Activated CD8-positive, alpha-beta memory T cell treated with anti-CD3 and anti-CD28 coated beads, Interleukin-2, amount 50 U/mL, for 4 hours (primary cell): Measurements from ENCODE around the gene ABCF2.

ENCODE experiments used
- DNase-seq: peaks from one replicate; pipeline ENCODE4 v3.0.0-alpha.2; 2020

ABCF2 gene

DNA sequence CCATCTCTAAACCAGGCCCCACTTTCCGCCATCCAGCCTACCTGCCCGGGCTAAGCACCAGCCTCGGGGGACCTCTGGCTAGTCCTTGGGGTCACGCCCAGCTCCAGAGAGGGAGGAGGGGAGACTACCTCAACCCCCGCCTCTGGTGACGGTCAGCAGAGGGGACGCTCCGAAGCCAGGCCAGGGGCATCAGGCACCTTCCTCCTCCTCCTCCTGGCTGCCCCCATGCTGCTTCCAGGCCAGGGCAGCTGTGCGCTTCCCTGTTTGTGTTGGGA, 25.5 kb upstream of the ABCF2 start:
- no peak for DNase-seq

- DNase-seq, result peak; percentile 53
Observed at GRCh38 chr7:151251689-151252560, 24.9 kb upstream of the ABCF2 start.

GRCh38 chr7:151251328-151251688, 24.3 kb upstream of the ABCF2 start:
- peak; percentile 44 for DNase-seq

- DNase-seq, result no peak
Observed at GRCh38 chr7:151250181-151251132, 23.5 kb upstream of the ABCF2 start.

GRCh38 chr7:151249732-151250072, 22.7 kb upstream of the ABCF2 start:
- DNase-seq, result no peak

GRCh38 chr7:151249034-151249731, 22.2 kb upstream of the ABCF2 start:
- no peak for DNase-seq

DNA sequence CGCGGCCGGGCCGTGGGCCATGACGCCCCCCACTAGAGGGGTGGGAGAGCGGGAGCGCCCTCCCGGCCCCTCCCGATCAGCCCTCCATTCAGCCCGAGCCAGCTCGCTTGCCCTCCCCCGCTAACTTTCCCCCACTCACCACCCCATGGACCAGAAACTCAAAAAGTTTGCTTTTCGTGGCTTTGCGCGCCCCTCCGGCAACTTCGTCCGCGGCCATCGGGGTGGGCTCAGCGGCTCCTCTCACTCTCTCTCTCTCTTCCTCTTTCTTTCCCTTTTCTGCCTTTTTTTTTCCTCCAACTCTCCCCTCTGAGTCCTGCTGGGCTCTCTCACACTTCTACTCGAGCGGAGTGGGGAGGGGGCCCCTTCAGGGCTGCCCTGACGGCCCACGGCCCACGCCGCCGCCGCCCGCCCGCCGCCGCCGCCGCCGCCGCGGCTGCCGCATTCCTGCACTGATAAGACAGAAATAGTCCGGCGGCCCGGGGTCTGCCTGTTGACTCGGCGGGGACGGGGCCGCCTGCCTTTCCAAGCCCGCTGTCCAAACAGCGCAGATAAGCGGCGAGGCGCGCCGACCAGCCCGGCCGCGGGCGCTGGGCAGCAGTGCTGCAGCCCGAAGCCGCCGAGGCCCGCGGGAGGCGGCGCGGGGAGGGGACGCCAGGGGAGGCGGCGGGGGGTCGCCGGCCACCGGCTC, 21.5 kb upstream of the ABCF2 start, which contains the start of gene SMARCD3:
Gene SMARCD3, minus strand, starts transcription at position 349 of the 688 bp plus-strand sequence. Its CDS starts 132 bp downstream, at position 217.
- peak; percentile 56 for DNase-seq

- DNase-seq, result no peak
Observed at GRCh38 chr7:151247611-151248345, 20.8 kb upstream of the ABCF2 start.

- no peak for DNase-seq
Observed at GRCh38 chr7:151246851-151247580, 20.0 kb upstream of the ABCF2 start.

GRCh38 chr7:151246102-151246850, 19.3 kb upstream of the ABCF2 start:
- no peak for DNase-seq

DNA sequence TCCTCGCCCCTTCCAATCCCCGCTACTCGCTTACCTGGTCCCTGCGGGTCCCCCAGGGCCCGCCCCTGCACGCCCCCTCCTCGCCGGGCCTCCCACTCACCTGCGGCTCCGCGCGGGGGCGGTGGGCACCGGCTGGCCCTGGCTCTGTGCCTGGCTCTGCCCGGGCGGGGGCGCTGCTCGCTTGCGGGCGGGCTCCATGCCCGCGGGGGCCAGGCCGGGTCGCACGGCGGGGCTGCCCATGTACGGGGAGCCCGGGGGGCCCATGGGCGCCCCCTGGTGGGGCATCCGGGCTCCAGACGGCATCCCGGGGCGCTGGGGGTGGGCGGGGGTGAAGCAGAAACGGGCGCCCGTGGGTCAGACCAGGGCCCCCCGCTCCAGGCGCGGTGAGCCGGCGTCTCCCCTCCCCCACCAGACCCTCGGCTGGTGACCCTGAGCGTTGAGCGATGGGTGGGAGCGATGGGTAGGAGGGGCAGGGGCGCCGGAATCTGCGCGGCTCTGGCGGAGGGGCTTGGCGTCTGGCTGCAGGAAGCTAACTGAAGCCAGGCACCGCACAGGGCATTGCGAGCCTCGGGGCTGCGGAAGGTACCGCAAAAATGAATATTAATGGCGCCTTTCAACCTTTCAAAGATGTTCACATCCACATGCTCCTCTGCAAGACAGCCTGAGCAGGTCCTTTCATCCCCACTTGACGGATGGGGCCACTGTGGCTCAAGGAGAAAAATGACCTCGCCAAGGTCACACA, 18.5 kb upstream of the ABCF2 start:
- peak; percentile 72 for DNase-seq

DNA sequence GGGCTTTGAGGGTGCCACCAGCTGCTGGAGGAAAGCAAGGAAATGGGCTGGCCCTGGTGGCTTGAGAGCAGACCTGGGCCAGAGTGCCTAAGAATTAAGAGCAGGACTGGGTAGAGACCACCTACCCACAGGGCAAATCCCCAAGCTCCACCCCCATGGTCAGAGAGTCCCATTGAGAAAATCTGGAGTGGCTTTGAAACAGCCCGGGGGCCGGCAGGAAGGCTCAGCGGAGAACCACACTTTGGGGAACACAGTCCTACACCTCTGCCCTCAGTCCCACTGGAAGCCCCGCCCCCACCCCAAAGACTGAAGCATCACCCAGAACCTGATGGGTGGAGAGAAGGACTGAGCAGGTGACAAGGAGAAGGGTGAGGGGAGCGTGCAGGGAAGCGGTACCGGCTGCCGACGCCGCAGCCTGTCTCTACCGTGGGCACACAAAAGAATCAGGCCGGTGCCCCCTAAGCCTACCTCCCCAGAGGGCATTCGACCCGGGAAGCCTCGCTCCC, 17.9 kb upstream of the ABCF2 start:
- DNase-seq, result no peak

DNA sequence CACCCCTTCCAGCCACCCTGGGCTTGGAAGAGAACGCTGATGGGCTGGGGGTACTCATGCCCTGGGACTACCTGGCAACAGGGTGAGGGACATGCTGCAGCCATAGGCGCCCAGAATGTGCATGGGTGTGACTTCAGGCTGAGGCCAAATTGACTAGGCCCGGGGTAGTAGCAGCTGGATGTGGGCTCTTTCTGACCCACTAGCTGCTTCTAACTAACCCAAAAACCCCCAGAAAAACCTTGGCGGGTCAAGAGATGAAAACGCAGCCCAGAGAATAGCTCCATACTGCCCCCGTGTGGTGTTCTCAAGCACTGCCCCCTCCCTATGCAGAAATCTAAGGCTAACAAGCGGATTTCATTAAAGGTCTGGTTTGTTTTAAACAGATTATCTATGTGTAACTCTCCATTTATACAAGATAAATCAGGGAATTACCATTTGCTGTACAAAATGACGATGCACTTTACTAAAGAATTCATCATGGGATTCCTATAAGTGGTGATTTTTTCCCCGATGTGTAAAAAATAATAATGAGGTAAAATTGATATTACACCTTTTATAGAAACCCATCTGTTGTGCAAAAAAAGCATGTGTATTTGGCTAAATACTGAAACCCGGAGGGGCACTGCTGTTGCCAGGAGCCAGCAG, 17.3 kb upstream of the ABCF2 start:
- peak; percentile 56 for DNase-seq

GRCh38 chr7:151243408-151244195, 16.6 kb upstream of the ABCF2 start:
- no peak for DNase-seq

DNA sequence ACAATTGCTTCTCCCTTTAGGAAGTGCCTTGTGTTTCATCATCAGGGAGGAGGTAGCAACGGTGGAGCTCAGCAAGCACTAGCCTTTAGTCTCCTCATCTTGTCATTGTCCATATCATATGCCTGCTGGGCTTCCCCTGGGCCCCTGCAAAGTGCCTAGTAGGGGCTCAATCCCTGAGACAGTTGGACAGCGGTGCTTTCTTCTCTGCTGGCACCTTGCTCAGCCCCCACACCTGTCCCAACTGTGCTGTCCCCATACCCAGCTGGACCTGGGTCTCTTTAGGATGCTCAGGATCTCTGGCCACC, 16.0 kb upstream of the ABCF2 start:
- DNase-seq, result no peak

DNA sequence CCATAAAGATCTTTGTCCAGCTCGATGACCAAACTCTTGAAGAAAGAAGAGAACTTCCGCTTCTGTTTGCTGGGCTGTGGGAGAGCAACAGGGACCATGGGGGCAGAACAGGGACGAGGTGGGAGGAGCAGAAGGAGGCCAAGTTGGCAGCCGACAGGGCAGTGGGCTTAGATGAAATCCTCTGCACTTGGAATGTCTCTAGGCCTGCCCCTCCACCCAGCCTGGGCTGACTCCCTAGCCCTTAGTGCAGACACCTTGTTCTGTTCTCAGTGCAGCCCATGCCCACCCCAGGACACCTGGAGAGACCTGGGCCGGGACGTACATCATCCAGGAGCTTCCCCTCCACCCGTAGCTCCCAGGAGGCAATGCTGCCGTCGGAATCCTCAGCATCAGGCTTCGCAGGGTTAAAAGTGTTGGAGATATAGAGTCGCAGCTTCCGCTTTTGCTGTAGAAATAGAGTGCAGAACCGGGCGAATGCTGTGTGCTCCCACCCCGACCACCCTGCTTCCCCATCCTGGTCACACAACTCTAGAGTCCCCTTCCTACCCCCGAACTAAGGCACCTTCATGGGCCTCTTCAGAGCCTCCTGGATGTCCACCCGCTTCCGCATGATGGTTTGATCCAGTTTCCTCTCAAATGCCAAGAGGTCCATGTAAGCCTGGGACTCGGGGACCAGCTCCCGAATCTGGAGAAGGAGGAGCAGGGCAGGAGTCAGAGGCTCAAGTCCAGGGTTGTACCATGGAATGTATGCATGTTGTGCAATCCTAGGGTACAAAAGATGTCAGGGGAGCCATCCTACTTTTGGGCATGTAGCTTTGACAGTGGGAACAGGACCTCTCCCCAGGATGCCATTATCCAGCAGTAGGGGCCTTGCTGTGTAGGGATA, 15.4 kb upstream of the ABCF2 start:
- no peak for DNase-seq

DNA sequence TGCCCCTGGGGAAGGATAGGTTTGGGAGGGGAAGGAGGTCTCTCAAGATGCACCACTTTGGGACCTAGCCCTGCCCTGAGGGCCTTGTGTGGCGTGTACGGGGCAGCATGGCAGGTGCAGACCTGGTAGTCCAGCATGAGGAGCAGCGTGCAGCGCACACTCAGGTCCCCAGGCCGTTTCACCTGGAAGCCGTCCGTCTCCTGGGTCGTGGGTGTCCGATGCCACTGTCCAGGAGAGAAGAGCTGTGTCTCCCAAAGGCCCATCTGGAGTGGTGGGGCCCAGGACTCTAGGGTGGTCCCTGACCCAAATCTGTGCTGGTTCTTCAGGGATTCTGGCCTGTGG, 14.7 kb upstream of the ABCF2 start:
- no peak for DNase-seq
